HUDEP-2 (cell line): Measurements from ENCODE around the gene GNB2.
"Not testable (repeated sequence)": the region's sequence is repeated elsewhere in the genome, so short reads cannot be mapped to it uniquely, and the experiment has no call there.

ENCODE experiments used
- DNase-seq, 76 experiments: peaks; one replicate each; lab custom pipeline; 2025; ENCODE audit not compliant: unreplicated experiment in 76 of 76; lab: John Stamatoyannopoulos, UW

GNB2 gene

GRCh38 chr7:100662194-100662776, 11.3 kb upstream of the GNB2 start:
- peak in 33 of 76 experiments; percentile 9 to 63 (median 32) for DNase-seq

- no peak for DNase-seq
Observed at GRCh38 chr7:100665168-100665726, 8.3 kb upstream of the GNB2 start.

- DNase-seq: no peak
Observed at GRCh38 chr7:100667331-100668068, 6.0 kb upstream of the GNB2 start.

- no peak for DNase-seq
Observed at GRCh38 chr7:100668069-100668449, 5.5 kb upstream of the GNB2 start.

- not testable (repeated sequence) for DNase-seq
Observed at GRCh38 chr7:100669106-100669505, 4.4 kb upstream of the GNB2 start.

- DNase-seq: no peak
Observed at GRCh38 chr7:100670074-100670473, 3.5 kb upstream of the GNB2 start.

- no peak for DNase-seq
Observed at GRCh38 chr7:100671353-100672327, 1.9 kb upstream of the GNB2 start.

GRCh38 chr7:100673942-100674410, 436 bp downstream of the GNB2 start:
- peak in 23 of 76 experiments; percentile 7 to 73 (median 40) for DNase-seq

GRCh38 chr7:100674411-100675104, 1.0 kb downstream of the GNB2 start:
- DNase-seq: peak in 10 of 76 experiments; percentile 14 to 59 (median 32)

GRCh38 chr7:100675105-100675451, 1.5 kb downstream of the GNB2 start:
- peak in 3 of 76 experiments; percentile 38 to 47 (median 39) for DNase-seq

- peak in 74 of 76 experiments; percentile 15 to 87 (median 70) for DNase-seq
Observed at GRCh38 chr7:100675581-100676350, 2.2 kb downstream of the GNB2 start.

- DNase-seq: no peak
Observed at GRCh38 chr7:100676501-100677306, 3.2 kb downstream of the GNB2 start.

- no peak for DNase-seq
Observed at GRCh38 chr7:100677308-100678267, 4.0 kb downstream of the GNB2 start.

- DNase-seq: peak in 1 of 76 experiments; percentile 21
Observed at GRCh38 chr7:100678291-100678984, 4.9 kb downstream of the GNB2 start.

GRCh38 chr7:100679129-100679926, 5.8 kb downstream of the GNB2 start:
- DNase-seq: no peak
